Endothelial cell of umbilical vein (primary cell): ENCODE data around the gene GPR153. TPM values are rescaled to one million over a fixed set of nuclear protein-coding genes. Genes with fewer than 3 reads are reported as not detected.

Source experiments
- BruUV-seq: library from RNA; stranded (reverse); fragments of 400-500 nt; replicated peaks from 2 replicates; lab custom pipeline; 2021; lab: Mats Ljungman, UMichigan
- CTCF ChIA-PET: fragments of 300-600, 350-600 bp; sonication (Branson Sonifier 250); formaldehyde crosslinking; loops from one replicate; lab custom pipeline; 2021; ENCODE audit warnings: antibody characterized with exemption, inconsistent platforms; lab: Charles Lee
- POLR2A ChIA-PET: fragments of 300-600, 350-600 bp; sonication (Branson Sonifier 250); formaldehyde crosslinking; loops from one replicate; lab custom pipeline; 2021; ENCODE audit warnings: antibody characterized with exemption, inconsistent platforms; lab: Charles Lee
- DNase-seq: peaks from one replicate; pipeline ENCODE4 v3.0.0-alpha.2; 2011; ENCODE audit warnings: low read depth, low spot score
- FAIRE-seq: peaks from 2 replicates; lab custom pipeline; 2011; peaks lifted over from hg19 to GRCh38; lab: Jason Lieb, UNC
- H2AFZ ChIP-seq: 2 replicates; pipeline ENCODE4 v1.6.0; 2012; ENCODE audit warnings: low read depth, low read length, control low read depth, inconsistent platforms
- H3K27ac ChIP-seq: 2 replicates; pipeline ENCODE4 v1.5.1; 2011; ENCODE audit warnings: low read depth, mild to moderate bottlenecking, control low read depth, low read length, moderate library complexity; ENCODE audit not compliant: insufficient read depth
- H3K27me3 ChIP-seq, 2 experiments: 2 replicates each; pipeline versions ENCODE4 v1.6.0 to v1.6.1; 2011; ENCODE audit warnings: low read length in 2 of 2, mixed read lengths in 1 of 2; ENCODE audit not compliant: control insufficient read depth in 2 of 2, insufficient read depth in 2 of 2
- H3K36me3 ChIP-seq, 2 experiments: 2 replicates in 1 of 2; 3 replicates in 1 of 2; pipeline ENCODE4 v1.5.1; 2011; ENCODE audit warnings: low read length in 2 of 2, mild to moderate bottlenecking in 1 of 2, moderate library complexity in 1 of 2; ENCODE audit not compliant: control insufficient read depth in 2 of 2, insufficient read depth in 2 of 2; ENCODE audit errors: extremely low read depth in 1 of 2
- H3K4me1 ChIP-seq: 3 replicates; pipeline ENCODE4 v1.5.1; 2011; ENCODE audit warnings: mild to moderate bottlenecking, low read length; ENCODE audit not compliant: control insufficient read depth, insufficient read depth; ENCODE audit errors: extremely low read depth
- H3K4me2 ChIP-seq: 2 replicates; pipeline ENCODE4 v1.6.1; 2011; ENCODE audit warnings: low read length, control low read depth, mixed read lengths; ENCODE audit not compliant: insufficient read depth
- H3K4me3 ChIP-seq, 3 experiments: fragments of 200-600 bp in 1 of 3; sonication (generic), shearing (Covaris generic) in 1 of 3; replicated peaks in 1 of 3; 2 replicates each; pipeline ENCODE4 v1.5.1; 2011 to 2016; ENCODE audit warnings: control low read depth in 3 of 3, low read length in 3 of 3, mild to moderate bottlenecking in 2 of 3, inconsistent platforms in 1 of 3, low read depth in 1 of 3, moderate library complexity in 1 of 3; ENCODE audit not compliant: insufficient read depth in 1 of 3
- H3K79me2 ChIP-seq: 2 replicates; pipeline ENCODE4 v1.6.0; 2012; ENCODE audit warnings: low read length, inconsistent platforms; ENCODE audit not compliant: control insufficient read depth, insufficient read depth
- H3K9ac ChIP-seq: replicated peaks from 2 replicates; pipeline ENCODE3; 2011; ENCODE audit warnings: low read length, control low read depth; ENCODE audit not compliant: insufficient read depth; ENCODE audit errors: extremely low read depth
- H3K9me1 ChIP-seq: replicated peaks from 3 replicates; pipeline ENCODE4 v1.6.0; 2011; ENCODE audit warnings: mild to moderate bottlenecking, low read length; ENCODE audit not compliant: control insufficient read depth, insufficient read depth; ENCODE audit errors: extremely low read depth
- H3K9me3 ChIP-seq: replicated peaks from 2 replicates; pipeline ENCODE4 v1.5.1; 2012; ENCODE audit warnings: low read length, inconsistent platforms; ENCODE audit not compliant: control insufficient read depth, insufficient read depth
- H4K20me1 ChIP-seq: replicated peaks from 2 replicates; pipeline ENCODE3; 2011; ENCODE audit warnings: mild to moderate bottlenecking, low read length; ENCODE audit not compliant: control insufficient read depth, insufficient read depth; ENCODE audit errors: extremely low read depth
- CTCF ChIP-seq, 2 donors: IDR thresholded peaks; 1 replicate in 1 of 2; 2 replicates in 1 of 2; pipeline ENCODE4 v1.5.1; 2011; ENCODE audit warnings: low read length in 2 of 2, mild to moderate bottlenecking in 2 of 2, moderate library complexity in 2 of 2, control low read depth in 1 of 2, inconsistent platforms in 1 of 2, low read depth in 1 of 2; ENCODE audit not compliant: insufficient read depth in 1 of 2; ENCODE audit errors: extremely low read depth in 1 of 2
- EZH2 ChIP-seq: IDR thresholded peaks from 2 replicates; pipeline ENCODE4 v1.6.1; 2012; ENCODE audit warnings: borderline replicate concordance, low read depth, mild to moderate bottlenecking, moderate library complexity, low read length, inconsistent platforms; ENCODE audit not compliant: severe bottlenecking
- FOS ChIP-seq: IDR thresholded peaks from 2 replicates; pipeline ENCODE4 v1.6.1; 2011; ENCODE audit warnings: mild to moderate bottlenecking, low read length, moderate library complexity, borderline replicate concordance; ENCODE audit not compliant: insufficient read depth
- GATA2 ChIP-seq: IDR thresholded peaks from 2 replicates; pipeline ENCODE4 v1.7.0; 2011; ENCODE audit warnings: low read depth, mild to moderate bottlenecking, moderate library complexity, mixed read lengths, low read length; ENCODE audit not compliant: insufficient read length, insufficient read depth
- JUN ChIP-seq: IDR thresholded peaks from 2 replicates; pipeline ENCODE4 v1.6.1; 2011; ENCODE audit warnings: borderline replicate concordance, low read depth; ENCODE audit not compliant: insufficient read length, insufficient read depth
- MAX ChIP-seq: IDR thresholded peaks from 2 replicates; pipeline ENCODE4 v1.6.1; 2011; ENCODE audit not compliant: insufficient read depth, insufficient read length
- MYC ChIP-seq: IDR thresholded peaks from one replicate; pipeline ENCODE4 v1.6.1; 2011; ENCODE audit warnings: mild to moderate bottlenecking, low read depth, low read length
- POLR2A ChIP-seq: IDR thresholded peaks from 2 replicates; pipeline ENCODE4 v1.6.1; 2012; ENCODE audit warnings: low read depth, mild to moderate bottlenecking, control low read depth, low read length
- POLR2AphosphoS5 ChIP-seq: IDR thresholded peaks from 2 replicates; pipeline ENCODE4 v1.6.1; 2012; ENCODE audit warnings: low read depth, mild to moderate bottlenecking, control low read depth, low read length, moderate library complexity; ENCODE audit not compliant: insufficient read depth
- dilution Hi-C: fragments of 300-500 bp; cut with MboI; formaldehyde crosslinking; loops from one replicate; pipeline ENCODE4 v1.15.0; 2019; ENCODE audit warnings: low sequenced_read_pairs; ENCODE audit not compliant: extremely low pct_ligation_motif_present
- intact Hi-C: fragments of 100-400 bp; cut with micrococcal nuclease; formaldehyde crosslinking; loops from one replicate; pipeline ENCODE4 v1.10.0; 2022
- polyA plus RNA-seq, 4 experiments: library from polyadenylated mRNA; depleted of rRNA in 3 of 4; stranded (reverse) in 3 of 4; unstranded in 1 of 4; fragments of >200 nt; gene quantifications; 2 replicates each; pipeline versions ENCODE4 v1.2.1 to v1.2.3, GENCODE V29; 2011 to 2012; ENCODE audit warnings: missing spikeins in 1 of 4
- total RNA-seq: library from RNA; stranded (reverse); gene quantifications from 2 replicates; pipeline ENCODE4 v1.2.3, GENCODE V29; 2021

GPR153 gene
- total and polyA plus RNA-seq, 2 donors (not counting 3 experiments of a cell fraction or from before 2014, with no cell fraction given): 3.1 to 3.9 TPM

- Histone ChIP-seq H3K27ac (no peak overlapping the region), H3K9ac (no peak overlapping the region), H3K9me3 (no peaks in the 10 kb centered on the region), H2AFZ (no peak overlapping the region), H3K4me1 (no peaks in the 10 kb centered on the region), H3K27me3 (no peaks in the 10 kb centered on the region), H3K79me2 (no peaks in the 10 kb centered on the region), H3K9me1 (no peaks in the 10 kb centered on the region), H3K4me2 (no peak overlapping the region), H3K36me3 (no peaks in the 10 kb centered on the region), H4K20me1 (no peaks in the 10 kb centered on the region), H3K4me3 (no peak overlapping the region)
- POLR2A ChIA-PET: no interaction called here
- DNase-seq (no peak), FAIRE-seq (no peak)
- TF ChIP-seq POLR2AphosphoS5 (no peak), EZH2 (no peak), CTCF (IDR thresholded peaks at IDR 0.05; ENCODE audit: extremely low read depth in 1 of 2, insufficient read depth in 1 of 2, low read depth in 1 of 2, low read length in 2 of 2) (no peak), JUN (no peak), GATA2 (no peak), MYC (no peak), MAX (no peak), FOS (no peak), POLR2A (no peak)
- CTCF ChIA-PET: interaction anchor here (1.2 to 1.4 kb wide), 2 partner anchors 12 to 35 kb away, joined by 3 read pairs; no protein-coding TSS in a partner anchor
- dilution Hi-C loops: no loop called here
- no TSS peak for BruUV-seq
- intact Hi-C loops: no loop called here
Observed at GRCh38 chr1:6279613-6280383, 18.9 kb upstream of the GPR153 start.
